ENCODE measurements around the gene STAB2. TPM values are rescaled to one million over a fixed set of nuclear protein-coding genes. Genes with fewer than 3 reads are reported as not detected.

The STAB2 gene
- total RNA-seq, 2 experiments from 2014 or later = not detected

Other genes with a start within 250 kb of the STAB2 start
- under 1 TPM in 1 of 2 experiments, not detected in 1; 0.40 TPM for gene C12orf42, start 91.3 kb upstream of the STAB2 start, total RNA-seq

All from activated CD8-positive, alpha-beta memory T cell treated with anti-CD3 and anti-CD28 coated beads for 36 hours (primary cell).